ENCODE data around the gene IPO8. TPM values are rescaled to one million over a fixed set of nuclear protein-coding genes. Genes with fewer than 3 reads are reported as not detected.

The IPO8 gene
- total RNA-seq, 4 donors from 2014 or later = 17.0 to 29.2 (median 21.3) TPM

DNA sequence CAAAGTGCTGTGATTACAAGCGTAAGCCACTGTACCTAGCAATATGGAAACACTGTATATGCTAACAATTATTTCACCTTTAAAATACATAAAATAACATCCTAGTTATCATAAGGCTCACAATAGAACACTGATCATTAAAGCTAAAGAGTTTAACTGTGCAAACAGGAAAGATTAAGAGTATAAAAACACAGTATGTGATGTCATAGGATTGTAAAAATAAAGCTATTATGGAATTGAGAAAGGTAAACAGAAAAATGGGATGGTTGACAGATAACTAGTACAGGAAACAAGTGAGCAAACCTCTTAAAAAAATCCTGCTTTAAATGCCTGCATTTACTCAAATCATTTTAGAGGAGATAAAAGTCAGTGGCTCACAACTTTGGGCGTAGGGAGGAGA, 10.8 kb upstream of the IPO8 start:
- 86 to 90% methylated on average over 2 of the region's 2 CpGs for WGBS, 2 donors
- no peak for TF ChIP-seq POLR2A (IDR thresholded peaks at IDR 0.05)
- TF ChIP-seq, protein P1, sequence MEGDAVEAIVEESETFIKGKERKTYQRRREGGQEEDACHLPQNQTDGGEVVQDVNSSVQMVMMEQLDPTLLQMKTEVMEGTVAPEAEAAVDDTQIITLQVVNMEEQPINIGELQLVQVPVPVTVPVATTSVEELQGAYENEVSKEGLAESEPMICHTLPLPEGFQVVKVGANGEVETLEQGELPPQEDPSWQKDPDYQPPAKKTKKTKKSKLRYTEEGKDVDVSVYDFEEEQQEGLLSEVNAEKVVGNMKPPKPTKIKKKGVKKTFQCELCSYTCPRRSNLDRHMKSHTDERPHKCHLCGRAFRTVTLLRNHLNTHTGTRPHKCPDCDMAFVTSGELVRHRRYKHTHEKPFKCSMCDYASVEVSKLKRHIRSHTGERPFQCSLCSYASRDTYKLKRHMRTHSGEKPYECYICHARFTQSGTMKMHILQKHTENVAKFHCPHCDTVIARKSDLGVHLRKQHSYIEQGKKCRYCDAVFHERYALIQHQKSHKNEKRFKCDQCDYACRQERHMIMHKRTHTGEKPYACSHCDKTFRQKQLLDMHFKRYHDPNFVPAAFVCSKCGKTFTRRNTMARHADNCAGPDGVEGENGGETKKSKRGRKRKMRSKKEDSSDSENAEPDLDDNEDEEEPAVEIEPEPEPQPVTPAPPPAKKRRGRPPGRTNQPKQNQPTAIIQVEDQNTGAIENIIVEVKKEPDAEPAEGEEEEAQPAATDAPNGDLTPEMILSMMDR (IDR thresholded peaks at IDR 0.05) = no peak

DNA sequence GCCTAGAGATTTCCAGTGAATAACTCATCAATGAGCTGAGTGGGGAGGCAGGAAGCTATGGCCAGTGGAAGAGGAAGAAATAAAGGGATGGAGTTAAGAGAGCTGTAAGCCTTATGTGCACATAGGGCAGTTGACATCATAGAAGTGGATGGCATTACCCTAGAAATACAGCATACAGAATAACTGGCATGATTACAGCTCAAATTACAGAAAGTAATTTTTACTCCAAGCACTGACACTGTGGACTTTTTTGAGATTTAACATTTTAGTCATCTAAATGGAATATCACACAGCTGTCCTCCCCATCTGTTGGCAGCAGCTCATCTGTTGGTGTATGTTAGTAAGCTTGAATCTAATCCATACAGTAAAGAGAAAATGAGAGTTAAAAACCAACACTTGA, 5.4 kb upstream of the IPO8 start:
- intact Hi-C loops (cut with DNase I; ENCODE audit: low total_unique reads) = no loop called here
- H3K4me3 ChIP-seq (ENCODE audit: low read depth, poor library complexity, severe bottlenecking) = no peak overlapping the region
- no peak for TF ChIP-seq POLR2A (IDR thresholded peaks at IDR 0.05)
- TF ChIP-seq, protein P1 (IDR thresholded peaks at IDR 0.05) = no peak
- DNase-seq (ENCODE audit: low spot score in 2 of 2) = no peak

More for the DNA sequence above, 10.8 kb upstream of the IPO8 start:
- intact Hi-C loops (cut with DNase I; ENCODE audit: low total_unique reads) = no loop called here
- no peak for DNase-seq (ENCODE audit: low spot score in 2 of 2)
- no peak overlapping the region for H3K4me3 ChIP-seq (ENCODE audit: low read depth, poor library complexity, severe bottlenecking)

DNA sequence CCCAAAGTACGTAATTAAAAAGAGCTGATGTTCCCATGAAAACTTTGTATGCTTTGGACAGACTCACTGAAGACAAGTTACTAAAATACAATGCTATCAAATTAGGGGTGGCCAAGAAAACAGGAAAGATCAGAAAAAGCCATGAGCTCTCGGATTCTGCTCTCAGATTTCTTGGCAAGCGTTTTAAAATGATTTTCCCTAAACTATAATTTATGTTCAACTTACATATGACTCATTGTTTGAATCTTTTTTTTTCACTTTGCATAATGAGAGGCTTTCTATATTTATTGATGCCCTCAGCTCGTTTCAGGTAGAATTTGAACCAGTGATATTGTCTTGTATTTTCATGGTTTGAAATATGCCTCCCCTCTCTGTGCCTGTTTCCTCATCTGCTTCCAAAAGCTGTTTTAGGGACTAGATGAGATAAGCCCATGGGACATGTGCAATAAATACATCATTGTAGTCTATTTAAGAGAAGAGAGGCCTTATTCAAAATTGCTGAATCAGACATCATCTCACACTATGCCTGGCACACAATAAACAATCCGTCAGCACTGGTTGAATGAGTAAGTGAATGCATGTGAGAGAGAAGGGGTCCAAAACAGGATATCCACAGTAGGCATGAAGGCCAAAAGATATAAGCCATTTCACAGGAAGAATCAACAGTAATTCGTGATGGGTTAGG, 4.7 kb upstream of the IPO8 start:
- no peak overlapping the region for H3K4me3 ChIP-seq (ENCODE audit: low read depth, poor library complexity, severe bottlenecking)
- WGBS, 2 donors = 44 to 47% methylated on average over 6 of the region's 6 CpGs
- no peak for DNase-seq (ENCODE audit: low spot score in 2 of 2)
- no peak for TF ChIP-seq POLR2A (IDR thresholded peaks at IDR 0.05)
- TF ChIP-seq, protein P1 (IDR thresholded peaks at IDR 0.05) = no peak
- intact Hi-C loops (cut with DNase I; ENCODE audit: low total_unique reads) = no loop called here

DNA sequence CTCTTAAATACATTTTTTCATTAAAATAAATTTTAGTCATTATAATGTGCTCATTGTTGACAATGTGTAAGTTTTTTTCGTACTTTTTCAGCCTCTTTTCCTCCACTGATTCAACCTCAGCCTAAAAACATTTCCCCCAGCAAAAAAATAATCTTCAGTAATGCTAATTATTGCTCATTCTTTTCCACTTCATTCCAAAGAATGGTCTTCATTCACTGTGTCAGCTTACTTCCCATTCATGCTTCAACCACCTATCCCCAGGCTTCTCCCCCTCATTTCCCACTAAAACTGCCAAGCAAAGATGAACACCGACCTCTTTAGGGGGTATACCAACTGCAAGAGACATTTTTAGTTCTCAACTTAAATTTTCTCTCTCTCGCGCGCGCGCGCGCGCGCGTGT, 2.7 kb upstream of the IPO8 start:
- TF ChIP-seq, protein P1 (IDR thresholded peaks at IDR 0.05) = no peak
- no peak for TF ChIP-seq POLR2A (IDR thresholded peaks at IDR 0.05)
- no peak overlapping the region for H3K4me3 ChIP-seq (ENCODE audit: low read depth, poor library complexity, severe bottlenecking)
- 81 to 93% methylated on average over 12 of the region's 12 CpGs for WGBS, 2 donors
- intact Hi-C loops (cut with DNase I; ENCODE audit: low total_unique reads) = loop anchor here (10.0 kb wide), 1 partner anchor 56 kb away; the partner anchor contains the start of gene CAPRIN2
- DNase-seq (ENCODE audit: low spot score in 2 of 2) = no peak

DNA sequence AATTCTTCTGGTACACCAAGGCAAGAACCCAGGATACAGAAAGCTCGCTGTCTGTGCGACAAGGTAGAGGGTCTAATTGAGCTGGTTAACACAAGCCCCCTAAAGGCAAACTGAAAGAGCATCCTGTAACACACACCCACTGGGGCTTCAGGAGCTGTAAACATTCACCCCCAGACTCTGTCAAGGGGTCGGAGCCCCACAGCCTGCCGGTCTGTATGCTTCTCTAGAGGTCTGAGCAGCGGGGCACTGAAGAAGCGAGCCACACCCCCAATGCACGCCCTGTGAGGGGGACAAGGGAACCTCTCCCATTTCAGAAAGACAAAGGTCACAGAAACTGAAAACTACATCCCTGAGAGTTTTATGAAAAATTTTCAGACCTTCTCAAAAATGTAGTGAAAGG, 1.3 kb upstream of the IPO8 start:
- intact Hi-C loops (cut with DNase I; ENCODE audit: low total_unique reads) = loop anchor here (10.0 kb wide), 1 partner anchor 58 kb away; the partner anchor contains the start of gene CAPRIN2
- WGBS, 2 donors = 95 to 96% methylated on average over 7 of the region's 7 CpGs

More for the DNA sequence above, 1.3 kb upstream of the IPO8 start:
- no peak overlapping the region for H3K4me3 ChIP-seq (ENCODE audit: low read depth, poor library complexity, severe bottlenecking)
- no peak for DNase-seq (ENCODE audit: low spot score in 2 of 2)
- no peak for TF ChIP-seq POLR2A (IDR thresholded peaks at IDR 0.05)
- TF ChIP-seq, protein P1 (IDR thresholded peaks at IDR 0.05) = no peak
